CD4-positive, alpha-beta T cell treated with Interleukin-1 beta for 1 hour (primary cell): ENCODE measurements around the gene CXCL16.
"Not testable (repeated sequence)": the region's sequence is repeated elsewhere in the genome, so short reads cannot be mapped to it uniquely, and the experiment has no call there.

ENCODE experiments used
- DNase-seq, 2 donors: peaks; one replicate each; pipeline ENCODE4 v3.0.0-alpha.2; 2020 to 2022

Gene CXCL16

DNA sequence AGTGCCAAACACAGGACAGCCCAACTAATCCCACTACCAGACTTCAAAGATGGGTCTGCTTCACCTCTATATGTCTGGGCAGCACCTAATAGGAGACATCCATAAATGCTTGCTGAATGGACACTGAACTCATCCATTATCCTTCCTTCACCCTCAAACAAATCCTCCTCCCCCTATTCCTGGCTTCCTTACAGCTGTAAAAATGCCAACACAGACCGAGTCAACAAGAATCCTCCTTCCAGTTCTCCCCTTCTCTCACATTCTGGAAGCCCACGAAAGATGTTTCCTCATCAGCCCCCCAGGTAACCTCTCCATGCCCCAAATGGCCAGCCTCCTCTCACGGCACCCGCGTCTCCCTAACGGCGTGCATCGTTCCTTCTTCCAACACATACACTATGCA, 48.0 kb downstream of the CXCL16 start:
- DNase-seq: no peak

DNA sequence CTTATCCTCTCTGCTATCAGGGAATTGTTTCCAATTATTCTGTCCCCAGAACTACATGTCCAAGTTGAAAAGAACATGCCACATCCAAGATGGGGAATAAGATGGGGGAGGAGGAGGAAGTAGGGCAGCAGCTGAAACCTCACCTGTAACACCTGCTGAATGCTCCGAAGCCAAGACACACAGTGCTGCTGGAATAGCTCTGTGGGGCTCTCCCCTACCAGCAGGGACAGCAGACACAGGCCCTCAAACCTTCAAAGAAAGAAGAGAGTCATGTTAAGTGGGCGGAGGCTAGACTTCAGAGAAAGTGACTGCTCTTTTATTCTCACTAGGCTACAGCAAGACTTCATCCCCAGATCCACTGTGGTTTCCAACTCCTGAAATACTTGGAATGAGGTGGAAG, 49.0 kb downstream of the CXCL16 start:
- no peak for DNase-seq

DNA sequence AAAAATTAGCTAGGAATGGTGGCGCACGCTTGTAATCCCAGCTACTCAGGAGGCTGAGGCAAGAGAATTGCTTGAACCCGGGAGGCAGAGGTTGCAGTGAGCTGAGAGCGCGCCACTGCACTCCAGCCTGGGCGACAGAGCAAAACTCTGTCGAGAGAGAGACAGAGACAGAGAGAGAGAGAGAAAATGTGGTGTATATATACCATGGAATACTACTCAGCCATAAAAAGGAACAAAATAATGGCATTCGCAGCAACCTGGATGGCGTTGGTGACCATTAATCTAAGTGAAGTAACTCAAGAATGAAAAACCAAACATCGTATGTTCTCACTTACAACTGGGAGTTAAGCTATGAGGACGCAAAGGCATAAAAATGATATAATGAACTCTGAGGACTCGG, 49.9 kb downstream of the CXCL16 start:
- not testable (repeated sequence) for DNase-seq

DNA sequence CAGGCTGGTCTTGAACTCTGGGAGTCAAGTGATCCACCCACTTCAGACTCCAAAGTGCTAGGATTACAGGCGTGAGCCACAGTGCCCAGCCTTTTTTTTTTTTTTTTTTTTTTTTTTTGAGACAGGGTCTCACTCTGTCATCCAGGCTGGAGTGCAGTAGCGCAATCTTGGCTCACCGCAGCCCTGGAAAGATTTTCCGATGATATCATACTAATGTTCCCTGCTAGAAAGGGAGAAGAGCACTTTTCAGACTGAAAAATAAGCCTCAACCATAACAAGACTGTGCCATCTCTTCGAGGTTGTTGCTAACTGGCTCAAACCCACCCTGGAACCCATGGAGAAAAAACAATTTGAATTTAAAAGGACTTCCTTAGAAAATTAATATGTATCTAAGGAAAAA, 56.0 kb downstream of the CXCL16 start:
- DNase-seq: not testable (repeated sequence)
